ENCODE results near the gene EHHADH. TPM values are rescaled to one million over a fixed set of nuclear protein-coding genes. Genes with fewer than 3 reads are reported as not detected.

Gene EHHADH
- total RNA-seq, 8 experiments from 2014 or later, result under 0.01 to 14.9 (median 1.7) TPM

GRCh38 chr3:185150561-185150960, 103.3 kb downstream of the EHHADH start:
- Histone ChIP-seq H3K4me1 (replicated peaks in 1 of 2) (peaks cover 0 to 7% of the 10 kb centered on the region in 2 donors), H3K4me3 (no peak overlapping the region), H3K27ac (no peak overlapping the region)
- in situ Hi-C loops (cut with MboI; ENCODE audit: low pct_unique_long_range_greater_than_20kb in 2 of 9, low sequenced_read_pairs in 9 of 9, unreplicated experiment in 9 of 9), result no loop called here
- 17 to 100% (median 88%) methylated on average over 1 of the region's 1 CpG; no CpG with 5 or more reads in 4 of the 10 experiments for WGBS, 10 experiments
- ATAC-seq (replicated peaks in 6 of 8), result no peak

- 13 to 97% (median 64%) methylated on average over 1 to 3 of the region's 3 CpGs for WGBS, 10 experiments
- Histone ChIP-seq H3K27ac (no peak overlapping the region), H3K4me1 (replicated peaks in 1 of 2) (peaks cover 0 to 7% of the 10 kb centered on the region in 2 donors), H3K4me3 (no peak overlapping the region)
- in situ Hi-C loops (cut with MboI; ENCODE audit: low pct_unique_long_range_greater_than_20kb in 2 of 9, low sequenced_read_pairs in 9 of 9, unreplicated experiment in 9 of 9), result no loop called here
- ATAC-seq (replicated peaks in 6 of 8), result no peak
Observed at GRCh38 chr3:185149591-185149990, 104.3 kb downstream of the EHHADH start.

GRCh38 chr3:185145511-185145910, 108.3 kb downstream of the EHHADH start:
- WGBS, 10 experiments, result 40 to 100% (median 92%) methylated on average over 1 to 6 of the region's 6 CpGs
- Histone ChIP-seq H3K4me3 (no peak overlapping the region), H3K27ac (no peak overlapping the region), H3K4me1 (replicated peaks in 1 of 2) (no peaks in the 10 kb centered on the region)
- ATAC-seq (replicated peaks in 6 of 8), result no peak
- in situ Hi-C loops (cut with MboI; ENCODE audit: low pct_unique_long_range_greater_than_20kb in 2 of 9, low sequenced_read_pairs in 9 of 9, unreplicated experiment in 9 of 9), result no loop called here

DNA sequence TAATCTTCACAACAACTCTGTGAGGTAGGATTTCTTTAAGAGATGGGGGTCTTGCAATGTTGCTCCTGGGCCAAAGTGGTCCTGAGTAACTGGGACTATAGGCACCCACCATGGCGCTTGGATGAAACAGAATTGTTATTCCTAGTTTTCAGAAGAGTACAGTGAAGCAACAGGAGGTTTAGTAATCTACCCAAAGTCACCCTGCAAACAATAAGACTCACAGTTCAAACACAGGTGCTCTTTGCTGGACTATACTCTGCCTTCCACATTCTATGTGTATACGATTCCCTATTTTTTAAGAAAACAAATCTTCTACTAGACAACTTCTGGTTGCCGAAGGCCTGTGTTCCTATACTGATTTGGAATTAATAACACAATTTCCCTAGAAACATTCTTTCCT, 109.1 kb downstream of the EHHADH start:
- no peak overlapping the region for H3K4me3 ChIP-seq
- no peak overlapping the region for H3K27ac ChIP-seq
- no peaks in the 10 kb centered on the region for H3K4me1 ChIP-seq (replicated peaks in 1 of 2)
- in situ Hi-C loops (cut with MboI; ENCODE audit: low pct_unique_long_range_greater_than_20kb in 2 of 9, low sequenced_read_pairs in 9 of 9, unreplicated experiment in 9 of 9), result no loop called here
- ATAC-seq (replicated peaks in 6 of 8), result no peak
- 52 to 100% (median 88%) methylated on average over 1 to 3 of the region's 3 CpGs; no CpG with 5 or more reads in 2 of the 10 experiments for WGBS, 10 experiments

Other genes starting within 250 kb of the EHHADH start
- gene C3orf70, start 101.0 kb downstream of the EHHADH start, total RNA-seq, result 1 to 10 TPM in 7 of 8 experiments, under 1 TPM in 1; 0.61 to 5.4 (median 1.9) TPM
- gene MAP3K13, start 109.1 kb upstream of the EHHADH start, total RNA-seq, result 10 to 100 TPM in 7 of 8 experiments, 1 to 10 TPM in 1; 8.5 to 41.1 (median 14.4) TPM
- gene TMEM41A, start 245.0 kb upstream of the EHHADH start, total RNA-seq, result 10 to 100 TPM in 7 of 8 experiments, 1 to 10 TPM in 1; 9.7 to 16.6 (median 13.2) TPM